ENCODE data around the gene DIAPH2. TPM values are rescaled to one million over a fixed set of nuclear protein-coding genes. Genes with fewer than 3 reads are reported as not detected.

The DIAPH2 gene
- total RNA-seq, 1 experiment from 2014 or later, result 15.9 TPM

DNA sequence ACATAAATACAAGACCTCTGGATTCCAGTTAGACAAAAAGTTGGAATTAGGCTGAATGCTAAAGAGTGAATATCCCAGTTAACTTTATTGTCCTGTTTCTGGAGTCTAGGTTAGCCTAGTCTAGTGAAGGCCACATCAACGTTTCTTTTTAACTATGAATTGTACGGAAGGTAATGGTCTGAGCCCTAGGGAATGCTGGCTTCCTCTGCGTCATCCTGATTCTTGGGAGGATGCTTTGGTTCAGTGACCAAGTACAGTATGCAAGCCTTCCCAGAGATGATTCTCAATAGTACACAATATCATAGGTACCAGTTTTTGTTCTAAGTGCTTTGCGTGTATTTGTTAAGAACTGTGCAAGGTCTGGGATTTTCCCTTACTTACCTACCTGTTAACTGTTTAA lies 11.8 kb downstream of the DIAPH2 start:
- no peaks in the 10 kb centered on the region for H3K27me3 Mint-ChIP-seq (ENCODE audit: low read depth)
- H3K4me1 Mint-ChIP-seq, result no peaks in the 10 kb centered on the region
- H3K9me3 Mint-ChIP-seq, result no peaks in the 10 kb centered on the region
- no peaks in the 10 kb centered on the region for H3K36me3 Mint-ChIP-seq
- TF ChIP-seq, protein P1, sequence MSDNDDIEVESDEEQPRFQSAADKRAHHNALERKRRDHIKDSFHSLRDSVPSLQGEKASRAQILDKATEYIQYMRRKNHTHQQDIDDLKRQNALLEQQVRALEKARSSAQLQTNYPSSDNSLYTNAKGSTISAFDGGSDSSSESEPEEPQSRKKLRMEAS (CRISPR knock-in tag; IDR thresholded peaks at IDR 0.05), result no peak
- TF ChIP-seq, protein P2, sequence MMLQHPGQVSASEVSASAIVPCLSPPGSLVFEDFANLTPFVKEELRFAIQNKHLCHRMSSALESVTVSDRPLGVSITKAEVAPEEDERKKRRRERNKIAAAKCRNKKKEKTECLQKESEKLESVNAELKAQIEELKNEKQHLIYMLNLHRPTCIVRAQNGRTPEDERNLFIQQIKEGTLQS (CRISPR knock-in tag; conservative IDR thresholded peaks at IDR 0.05), result no peak
- TF ChIP-seq SMAD4 (CRISPR knock-in tag; IDR thresholded peaks at IDR 0.05) (no peak), ZNF423 (CRISPR knock-in tag; IDR thresholded peaks at IDR 0.05) (no peak), TP53 (CRISPR knock-in tag; IDR thresholded peaks at IDR 0.05) (no peak), NFE2L1 (CRISPR knock-in tag; IDR thresholded peaks at IDR 0.05) (no peak), JUN (CRISPR knock-in tag; IDR thresholded peaks at IDR 0.05) (no peak), ZNF317 (CRISPR knock-in tag; IDR thresholded peaks at IDR 0.05; ENCODE audit: borderline replicate concordance, low read depth) (no peak), ZNF138 (CRISPR knock-in tag; conservative IDR thresholded peaks at IDR 0.05) (no peak), PRRX2 (CRISPR knock-in tag; IDR thresholded peaks at IDR 0.05) (no peak), ZNF219 (CRISPR knock-in tag; IDR thresholded peaks at IDR 0.05; ENCODE audit: borderline replicate concordance) (no peak)
- TF ChIP-seq, protein P3, sequence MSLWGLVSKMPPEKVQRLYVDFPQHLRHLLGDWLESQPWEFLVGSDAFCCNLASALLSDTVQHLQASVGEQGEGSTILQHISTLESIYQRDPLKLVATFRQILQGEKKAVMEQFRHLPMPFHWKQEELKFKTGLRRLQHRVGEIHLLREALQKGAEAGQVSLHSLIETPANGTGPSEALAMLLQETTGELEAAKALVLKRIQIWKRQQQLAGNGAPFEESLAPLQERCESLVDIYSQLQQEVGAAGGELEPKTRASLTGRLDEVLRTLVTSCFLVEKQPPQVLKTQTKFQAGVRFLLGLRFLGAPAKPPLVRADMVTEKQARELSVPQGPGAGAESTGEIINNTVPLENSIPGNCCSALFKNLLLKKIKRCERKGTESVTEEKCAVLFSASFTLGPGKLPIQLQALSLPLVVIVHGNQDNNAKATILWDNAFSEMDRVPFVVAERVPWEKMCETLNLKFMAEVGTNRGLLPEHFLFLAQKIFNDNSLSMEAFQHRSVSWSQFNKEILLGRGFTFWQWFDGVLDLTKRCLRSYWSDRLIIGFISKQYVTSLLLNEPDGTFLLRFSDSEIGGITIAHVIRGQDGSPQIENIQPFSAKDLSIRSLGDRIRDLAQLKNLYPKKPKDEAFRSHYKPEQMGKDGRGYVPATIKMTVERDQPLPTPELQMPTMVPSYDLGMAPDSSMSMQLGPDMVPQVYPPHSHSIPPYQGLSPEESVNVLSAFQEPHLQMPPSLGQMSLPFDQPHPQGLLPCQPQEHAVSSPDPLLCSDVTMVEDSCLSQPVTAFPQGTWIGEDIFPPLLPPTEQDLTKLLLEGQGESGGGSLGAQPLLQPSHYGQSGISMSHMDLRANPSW (CRISPR knock-in tag; conservative IDR thresholded peaks at IDR 0.05; ENCODE audit: low read depth), result no peak
- TF ChIP-seq, protein P4, sequence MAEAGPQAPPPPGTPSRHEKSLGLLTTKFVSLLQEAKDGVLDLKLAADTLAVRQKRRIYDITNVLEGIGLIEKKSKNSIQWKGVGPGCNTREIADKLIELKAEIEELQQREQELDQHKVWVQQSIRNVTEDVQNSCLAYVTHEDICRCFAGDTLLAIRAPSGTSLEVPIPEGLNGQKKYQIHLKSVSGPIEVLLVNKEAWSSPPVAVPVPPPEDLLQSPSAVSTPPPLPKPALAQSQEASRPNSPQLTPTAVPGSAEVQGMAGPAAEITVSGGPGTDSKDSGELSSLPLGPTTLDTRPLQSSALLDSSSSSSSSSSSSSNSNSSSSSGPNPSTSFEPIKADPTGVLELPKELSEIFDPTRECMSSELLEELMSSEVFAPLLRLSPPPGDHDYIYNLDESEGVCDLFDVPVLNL (CRISPR knock-in tag; IDR thresholded peaks at IDR 0.05; ENCODE audit: borderline replicate concordance, low read depth), result no peak
- TF ChIP-seq, protein P5, sequence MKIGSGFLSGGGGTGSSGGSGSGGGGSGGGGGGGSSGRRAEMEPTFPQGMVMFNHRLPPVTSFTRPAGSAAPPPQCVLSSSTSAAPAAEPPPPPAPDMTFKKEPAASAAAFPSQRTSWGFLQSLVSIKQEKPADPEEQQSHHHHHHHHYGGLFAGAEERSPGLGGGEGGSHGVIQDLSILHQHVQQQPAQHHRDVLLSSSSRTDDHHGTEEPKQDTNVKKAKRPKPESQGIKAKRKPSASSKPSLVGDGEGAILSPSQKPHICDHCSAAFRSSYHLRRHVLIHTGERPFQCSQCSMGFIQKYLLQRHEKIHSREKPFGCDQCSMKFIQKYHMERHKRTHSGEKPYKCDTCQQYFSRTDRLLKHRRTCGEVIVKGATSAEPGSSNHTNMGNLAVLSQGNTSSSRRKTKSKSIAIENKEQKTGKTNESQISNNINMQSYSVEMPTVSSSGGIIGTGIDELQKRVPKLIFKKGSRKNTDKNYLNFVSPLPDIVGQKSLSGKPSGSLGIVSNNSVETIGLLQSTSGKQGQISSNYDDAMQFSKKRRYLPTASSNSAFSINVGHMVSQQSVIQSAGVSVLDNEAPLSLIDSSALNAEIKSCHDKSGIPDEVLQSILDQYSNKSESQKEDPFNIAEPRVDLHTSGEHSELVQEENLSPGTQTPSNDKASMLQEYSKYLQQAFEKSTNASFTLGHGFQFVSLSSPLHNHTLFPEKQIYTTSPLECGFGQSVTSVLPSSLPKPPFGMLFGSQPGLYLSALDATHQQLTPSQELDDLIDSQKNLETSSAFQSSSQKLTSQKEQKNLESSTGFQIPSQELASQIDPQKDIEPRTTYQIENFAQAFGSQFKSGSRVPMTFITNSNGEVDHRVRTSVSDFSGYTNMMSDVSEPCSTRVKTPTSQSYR (CRISPR knock-in tag; IDR thresholded peaks at IDR 0.05), result no peak
- H3K27ac Mint-ChIP-seq, result no peak overlapping the region
- no peak overlapping the region for H3K4me3 Mint-ChIP-seq
- ATAC-seq (no peak), DNase-seq (ENCODE audit: low spot score) (no peak)
- POLR2A ChIA-PET, result no interaction called here
- CTCF ChIA-PET, result no interaction called here

DNA sequence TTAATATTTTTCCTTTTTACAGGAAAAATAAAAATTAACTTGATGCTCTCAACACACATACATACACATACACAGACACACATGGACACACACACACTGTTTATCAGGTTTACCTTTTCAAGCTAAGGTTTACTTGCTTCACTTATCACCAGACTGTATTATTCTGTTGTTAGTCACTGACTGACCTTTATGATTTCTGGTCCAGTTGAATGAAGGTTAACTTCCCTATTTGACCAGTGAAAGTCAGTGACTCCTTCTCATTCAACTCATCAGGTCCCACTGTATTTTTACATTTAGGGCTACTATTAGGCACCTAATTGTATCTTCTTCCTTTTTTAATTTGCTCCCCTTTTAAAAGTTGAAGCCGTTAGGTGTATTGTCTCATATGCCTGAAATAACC lies 16.0 kb downstream of the DIAPH2 start:
- ChIA-PET CTCF (no interaction called here), POLR2A (no interaction called here)
- DNase-seq (ENCODE audit: low spot score) (no peak), ATAC-seq (no peak)
- peaks cover 19% of the 10 kb centered on the region for H3K4me1 Mint-ChIP-seq
- H3K36me3 Mint-ChIP-seq, result no peaks in the 10 kb centered on the region
- H3K27ac Mint-ChIP-seq, result no peak overlapping the region; the same call in 1 of the 2 replicates
- H3K27me3 Mint-ChIP-seq (ENCODE audit: low read depth), result no peaks in the 10 kb centered on the region
- no peak overlapping the region for H3K4me3 Mint-ChIP-seq
- H3K9me3 Mint-ChIP-seq, result no peaks in the 10 kb centered on the region
- TF ChIP-seq OVOL2 (CRISPR knock-in tag; IDR thresholded peaks at IDR 0.05; ENCODE audit: borderline replicate concordance), result no peak
- TF ChIP-seq SMAD4 (CRISPR knock-in tag; IDR thresholded peaks at IDR 0.05), result no peak
- TF ChIP-seq, protein P6, sequence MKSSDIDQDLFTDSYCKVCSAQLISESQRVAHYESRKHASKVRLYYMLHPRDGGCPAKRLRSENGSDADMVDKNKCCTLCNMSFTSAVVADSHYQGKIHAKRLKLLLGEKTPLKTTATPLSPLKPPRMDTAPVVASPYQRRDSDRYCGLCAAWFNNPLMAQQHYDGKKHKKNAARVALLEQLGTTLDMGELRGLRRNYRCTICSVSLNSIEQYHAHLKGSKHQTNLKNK (CRISPR knock-in tag; IDR thresholded peaks at IDR 0.05), result no peak
- TF ChIP-seq, protein P7, sequence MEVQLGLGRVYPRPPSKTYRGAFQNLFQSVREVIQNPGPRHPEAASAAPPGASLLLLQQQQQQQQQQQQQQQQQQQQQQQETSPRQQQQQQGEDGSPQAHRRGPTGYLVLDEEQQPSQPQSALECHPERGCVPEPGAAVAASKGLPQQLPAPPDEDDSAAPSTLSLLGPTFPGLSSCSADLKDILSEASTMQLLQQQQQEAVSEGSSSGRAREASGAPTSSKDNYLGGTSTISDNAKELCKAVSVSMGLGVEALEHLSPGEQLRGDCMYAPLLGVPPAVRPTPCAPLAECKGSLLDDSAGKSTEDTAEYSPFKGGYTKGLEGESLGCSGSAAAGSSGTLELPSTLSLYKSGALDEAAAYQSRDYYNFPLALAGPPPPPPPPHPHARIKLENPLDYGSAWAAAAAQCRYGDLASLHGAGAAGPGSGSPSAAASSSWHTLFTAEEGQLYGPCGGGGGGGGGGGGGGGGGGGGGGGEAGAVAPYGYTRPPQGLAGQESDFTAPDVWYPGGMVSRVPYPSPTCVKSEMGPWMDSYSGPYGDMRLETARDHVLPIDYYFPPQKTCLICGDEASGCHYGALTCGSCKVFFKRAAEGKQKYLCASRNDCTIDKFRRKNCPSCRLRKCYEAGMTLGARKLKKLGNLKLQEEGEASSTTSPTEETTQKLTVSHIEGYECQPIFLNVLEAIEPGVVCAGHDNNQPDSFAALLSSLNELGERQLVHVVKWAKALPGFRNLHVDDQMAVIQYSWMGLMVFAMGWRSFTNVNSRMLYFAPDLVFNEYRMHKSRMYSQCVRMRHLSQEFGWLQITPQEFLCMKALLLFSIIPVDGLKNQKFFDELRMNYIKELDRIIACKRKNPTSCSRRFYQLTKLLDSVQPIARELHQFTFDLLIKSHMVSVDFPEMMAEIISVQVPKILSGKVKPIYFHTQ (CRISPR knock-in tag; IDR thresholded peaks at IDR 0.05), result no peak
- no peak for TF ChIP-seq MXD4 (CRISPR knock-in tag; IDR thresholded peaks at IDR 0.05; ENCODE audit: borderline replicate concordance)
- TF ChIP-seq, protein P8, sequence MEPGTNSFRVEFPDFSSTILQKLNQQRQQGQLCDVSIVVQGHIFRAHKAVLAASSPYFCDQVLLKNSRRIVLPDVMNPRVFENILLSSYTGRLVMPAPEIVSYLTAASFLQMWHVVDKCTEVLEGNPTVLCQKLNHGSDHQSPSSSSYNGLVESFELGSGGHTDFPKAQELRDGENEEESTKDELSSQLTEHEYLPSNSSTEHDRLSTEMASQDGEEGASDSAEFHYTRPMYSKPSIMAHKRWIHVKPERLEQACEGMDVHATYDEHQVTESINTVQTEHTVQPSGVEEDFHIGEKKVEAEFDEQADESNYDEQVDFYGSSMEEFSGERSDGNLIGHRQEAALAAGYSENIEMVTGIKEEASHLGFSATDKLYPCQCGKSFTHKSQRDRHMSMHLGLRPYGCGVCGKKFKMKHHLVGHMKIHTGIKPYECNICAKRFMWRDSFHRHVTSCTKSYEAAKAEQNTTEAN (CRISPR knock-in tag; IDR thresholded peaks at IDR 0.05), result no peak
- no peak for TF ChIP-seq ZBTB21 (CRISPR knock-in tag; IDR thresholded peaks at IDR 0.05; ENCODE audit: borderline replicate concordance)
- no peak for TF ChIP-seq ATF1 (CRISPR knock-in tag; IDR thresholded peaks at IDR 0.05)
- TF ChIP-seq, protein P9, sequence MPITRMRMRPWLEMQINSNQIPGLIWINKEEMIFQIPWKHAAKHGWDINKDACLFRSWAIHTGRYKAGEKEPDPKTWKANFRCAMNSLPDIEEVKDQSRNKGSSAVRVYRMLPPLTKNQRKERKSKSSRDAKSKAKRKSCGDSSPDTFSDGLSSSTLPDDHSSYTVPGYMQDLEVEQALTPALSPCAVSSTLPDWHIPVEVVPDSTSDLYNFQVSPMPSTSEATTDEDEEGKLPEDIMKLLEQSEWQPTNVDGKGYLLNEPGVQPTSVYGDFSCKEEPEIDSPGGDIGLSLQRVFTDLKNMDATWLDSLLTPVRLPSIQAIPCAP (CRISPR knock-in tag; IDR thresholded peaks at IDR 0.05), result no peak
- no peak for TF ChIP-seq FOXJ3 (CRISPR knock-in tag; IDR thresholded peaks at IDR 0.05; ENCODE audit: borderline replicate concordance)
- no peak for TF ChIP-seq TEAD4 (CRISPR knock-in tag; IDR thresholded peaks at IDR 0.05)
